OCI-LY3 (cell line): ENCODE measurements around the gene SNX11.

Source experiments
- H2AFZ ChIP-seq: fragments of 200-600, 300-600 bp; shearing (Covaris generic); 2 replicates; pipeline ENCODE4 v1.6.0; 2014; ENCODE audit warnings: antibody characterized with exemption, low read depth, low read length
- H3K27ac ChIP-seq: fragments of 200-600, 300-600 bp; sonication (generic); 2 replicates; pipeline ENCODE4 v1.5.1; 2014; ENCODE audit warnings: mild to moderate bottlenecking, low read length, moderate library complexity, mixed read lengths
- H3K27me3 ChIP-seq: fragments of 200-600, 300-600 bp; sonication (generic); 2 replicates; pipeline ENCODE4 v1.6.1; 2014; ENCODE audit warnings: low read depth, low read length, mixed read lengths
- H3K36me3 ChIP-seq: fragments of 200-600, 300-600 bp; sonication (generic); replicated peaks from 2 replicates; pipeline ENCODE3; 2014; ENCODE audit warnings: low read depth, low read length, mixed read lengths
- H3K4me1 ChIP-seq: fragments of 300-600, 200-600 bp; sonication (generic); 2 replicates; pipeline ENCODE4 v1.6.1; 2014; ENCODE audit warnings: low read length, mixed read lengths
- H3K4me2 ChIP-seq: fragments of 200-600, 300-600 bp; sonication (generic); 2 replicates; pipeline ENCODE4 v1.6.1; 2014; ENCODE audit warnings: low read length, mixed read lengths
- H3K4me3 ChIP-seq: fragments of 300-600, 200-600 bp; sonication (generic); 2 replicates; pipeline ENCODE4 v1.5.1; 2014; ENCODE audit warnings: antibody characterized with exemption, mild to moderate bottlenecking, low read length, moderate library complexity
- H3K79me2 ChIP-seq: fragments of 300-600, 200-600 bp; shearing (Covaris generic); 2 replicates; pipeline ENCODE4 v1.6.1; 2014; ENCODE audit warnings: mild to moderate bottlenecking, low read length, mixed read lengths
- H3K9ac ChIP-seq: fragments of 300-600, 200-600 bp; shearing (Covaris generic); 2 replicates; pipeline ENCODE4 v1.6.0; 2014; ENCODE audit warnings: mild to moderate bottlenecking, low read length, moderate library complexity
- H3K9me3 ChIP-seq: fragments of 200-600, 300-600 bp; shearing (Covaris generic); 2 replicates; pipeline ENCODE4 v1.6.1; 2014; ENCODE audit warnings: low read length, mixed read lengths; ENCODE audit not compliant: insufficient read depth
- H4K20me1 ChIP-seq: fragments of 200-600, 300-600 bp; sonication (generic); 2 replicates; pipeline ENCODE4 v1.6.1; 2016; ENCODE audit warnings: low read length, mixed read lengths; ENCODE audit not compliant: insufficient read depth
- EZH2phosphoT487 ChIP-seq: fragments of 200-600 bp; shearing (Covaris generic); IDR thresholded peaks from 2 replicates; pipeline ENCODE4 v1.6.1; 2018; ENCODE audit warnings: antibody characterized with exemption, mixed run types, low read depth
- TF ChIP-seq, protein P1 (sequence below): fragments of 200-600, 300-600 bp; sonication (generic); IDR thresholded peaks from 2 replicates; pipeline ENCODE4 v1.5.1; 2014; ENCODE audit warnings: antibody characterized with exemption, low read length, low read depth

SNX11 gene

DNA sequence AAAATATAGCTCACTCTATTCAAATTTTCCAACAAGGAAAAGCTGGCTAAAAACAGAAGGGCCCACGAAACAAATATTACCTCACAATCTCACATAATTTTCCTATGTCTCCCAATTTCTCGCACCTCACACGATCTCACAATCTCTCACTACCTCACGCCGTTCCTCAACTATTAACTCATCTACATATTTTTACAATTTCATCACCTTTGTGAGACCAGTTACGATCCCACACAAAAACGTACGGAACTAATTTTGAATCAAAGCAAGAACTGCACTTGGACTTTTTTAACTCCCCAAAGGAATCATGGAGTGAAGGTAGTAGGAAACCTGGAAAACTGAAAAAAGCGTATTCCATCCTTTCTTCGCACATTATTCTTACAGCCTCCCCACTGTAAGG, 7.4 kb upstream of the SNX11 start:
- H3K27ac ChIP-seq = no peak overlapping the region
- H3K4me3 ChIP-seq = peak overlapping the region; percentile 100
- TF ChIP-seq, protein P1, sequence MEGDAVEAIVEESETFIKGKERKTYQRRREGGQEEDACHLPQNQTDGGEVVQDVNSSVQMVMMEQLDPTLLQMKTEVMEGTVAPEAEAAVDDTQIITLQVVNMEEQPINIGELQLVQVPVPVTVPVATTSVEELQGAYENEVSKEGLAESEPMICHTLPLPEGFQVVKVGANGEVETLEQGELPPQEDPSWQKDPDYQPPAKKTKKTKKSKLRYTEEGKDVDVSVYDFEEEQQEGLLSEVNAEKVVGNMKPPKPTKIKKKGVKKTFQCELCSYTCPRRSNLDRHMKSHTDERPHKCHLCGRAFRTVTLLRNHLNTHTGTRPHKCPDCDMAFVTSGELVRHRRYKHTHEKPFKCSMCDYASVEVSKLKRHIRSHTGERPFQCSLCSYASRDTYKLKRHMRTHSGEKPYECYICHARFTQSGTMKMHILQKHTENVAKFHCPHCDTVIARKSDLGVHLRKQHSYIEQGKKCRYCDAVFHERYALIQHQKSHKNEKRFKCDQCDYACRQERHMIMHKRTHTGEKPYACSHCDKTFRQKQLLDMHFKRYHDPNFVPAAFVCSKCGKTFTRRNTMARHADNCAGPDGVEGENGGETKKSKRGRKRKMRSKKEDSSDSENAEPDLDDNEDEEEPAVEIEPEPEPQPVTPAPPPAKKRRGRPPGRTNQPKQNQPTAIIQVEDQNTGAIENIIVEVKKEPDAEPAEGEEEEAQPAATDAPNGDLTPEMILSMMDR = no peak
- no peak for TF ChIP-seq EZH2phosphoT487
- peak overlapping the region; percentile 93 for H3K9ac ChIP-seq
- peaks cover 24% of the 10 kb centered on the region for H3K4me1 ChIP-seq
- H2AFZ ChIP-seq = no peak overlapping the region
- H3K79me2 ChIP-seq = peaks cover 61% of the 10 kb centered on the region
- peak overlapping the region; percentile 99 for H3K4me2 ChIP-seq
- H3K36me3 ChIP-seq = peaks cover 9% of the 10 kb centered on the region
- no peaks in the 10 kb centered on the region for H3K27me3 ChIP-seq
- peaks cover 28% of the 10 kb centered on the region for H4K20me1 ChIP-seq
- no peaks in the 10 kb centered on the region for H3K9me3 ChIP-seq

- Histone ChIP-seq H3K9me3 (no peaks in the 10 kb centered on the region), H3K27ac (peak overlapping the region; percentile 83), H3K4me2 (peak overlapping the region; percentile 99), H2AFZ (no peak overlapping the region), H3K4me3 (peak overlapping the region; percentile 100), H3K4me1 (peaks cover 24% of the 10 kb centered on the region), H3K36me3 (peaks cover 9% of the 10 kb centered on the region), H4K20me1 (peaks cover 25% of the 10 kb centered on the region), H3K9ac (peak overlapping the region; percentile 93), H3K27me3 (no peaks in the 10 kb centered on the region), H3K79me2 (peaks cover 57% of the 10 kb centered on the region)
- TF ChIP-seq, protein P1 = no peak
- TF ChIP-seq EZH2phosphoT487 = no peak
Observed at GRCh38 chr17:48100591-48101011, 7.0 kb upstream of the SNX11 start.

DNA sequence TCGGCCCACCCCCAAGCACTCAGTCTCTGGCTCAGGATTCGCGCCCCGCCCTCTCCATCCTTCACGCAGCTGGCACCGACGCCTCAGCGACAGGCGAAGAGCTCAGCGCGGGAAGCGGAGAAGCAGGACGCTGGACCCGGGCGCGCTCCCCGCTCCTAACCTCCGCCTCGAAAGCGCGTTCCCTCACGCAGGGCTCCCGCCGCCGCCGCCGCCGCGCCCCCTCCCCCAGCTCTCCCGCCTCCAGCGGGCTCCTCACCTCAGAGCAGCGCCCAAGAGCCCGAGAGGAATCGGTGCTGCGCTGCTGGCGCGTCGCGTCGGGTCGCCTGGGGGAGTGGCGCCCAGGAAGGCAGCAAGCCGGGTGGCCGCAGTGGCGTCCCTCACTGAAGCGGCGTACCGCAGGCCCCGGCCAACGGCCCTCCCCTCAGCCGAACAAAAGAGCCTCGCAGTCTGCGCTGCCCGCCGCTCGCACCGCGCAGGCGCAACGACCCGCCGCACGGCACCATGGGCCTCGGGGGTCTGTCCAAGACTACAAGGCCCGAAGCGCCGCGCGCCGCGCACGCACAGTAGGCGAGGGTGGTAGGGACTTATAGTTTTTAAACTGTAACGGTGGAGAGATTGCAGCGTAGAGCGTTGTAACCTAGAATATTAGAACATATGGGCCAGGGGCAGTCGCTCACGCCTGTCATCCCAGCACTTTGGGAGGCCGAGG, 6.4 kb upstream of the SNX11 start, which contains the start of gene CBX1:
Gene CBX1 (minus strand): TSS at position 467 of the 709 bp plus-strand sequence. CDS start 24,474 bp downstream, outside the sequence.
- peak within 1 kb of the TSS; percentile 99 for H3K4me2 ChIP-seq

More for the DNA sequence above, 6.4 kb upstream of the SNX11 start, which contains the start of gene CBX1:
- Histone ChIP-seq H3K27ac (peak within 1 kb of the TSS; percentile 83), H3K4me3 (peak within 1 kb of the TSS; percentile 100), H3K27me3 (no peaks in the 10 kb centered on the region), H3K9me3 (no peaks in the 10 kb centered on the region), H3K9ac (peak within 1 kb of the TSS; percentile 93), H2AFZ (peak within 1 kb of the TSS; percentile 62; the same call in 1 of the 2 replicates), H3K36me3 (peaks cover 6% of the 10 kb centered on the region), H4K20me1 (peaks cover 25% of the 10 kb centered on the region), H3K4me1 (peaks cover 25% of the 10 kb centered on the region), H3K79me2 (peaks cover 51% of the 10 kb centered on the region)
- TF ChIP-seq EZH2phosphoT487 = no peak
- TF ChIP-seq, protein P1 = no peak
